Fibroblast of the conjunctiva (primary cell): Measurements from ENCODE around the gene HOXC5.

ENCODE experiments used
- DNase-seq: peaks from one replicate; pipeline ENCODE4 v3.0.0-alpha.2; 2010; ENCODE audit warnings: low read depth

HOXC5 gene

DNA sequence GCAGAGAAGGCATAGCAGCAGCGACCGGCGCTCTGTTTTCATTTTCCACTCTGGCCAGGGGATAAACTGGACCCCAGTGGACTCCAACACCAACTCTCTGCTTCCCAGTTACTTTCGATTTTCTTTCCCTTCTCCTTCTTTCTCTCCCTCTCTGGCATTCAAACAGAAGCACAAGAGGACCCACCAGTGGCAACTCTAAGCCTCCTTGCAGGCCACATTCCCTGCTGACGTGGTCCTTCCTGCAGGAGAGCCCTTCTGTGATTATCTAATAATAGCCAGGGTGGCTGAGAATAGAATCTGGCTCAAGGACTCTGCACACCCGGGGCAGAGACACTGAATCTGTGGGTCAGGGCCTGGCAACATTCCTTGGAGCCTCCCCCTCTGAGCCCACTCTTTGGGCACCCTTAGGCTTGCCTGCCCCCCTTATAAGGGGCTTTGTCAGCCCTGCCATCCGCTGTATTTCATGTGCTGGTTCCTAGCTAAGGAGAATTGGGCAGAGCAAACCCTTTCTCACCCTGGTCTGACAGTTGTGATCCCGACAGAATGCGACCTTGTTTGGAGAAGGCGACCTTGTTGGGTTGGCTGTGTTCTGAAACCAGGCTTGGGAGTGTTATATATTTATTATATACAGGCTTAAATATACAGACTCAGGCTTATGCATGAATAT lies 12.8 kb upstream of the HOXC5 start:
- DNase-seq: no peak

DNA sequence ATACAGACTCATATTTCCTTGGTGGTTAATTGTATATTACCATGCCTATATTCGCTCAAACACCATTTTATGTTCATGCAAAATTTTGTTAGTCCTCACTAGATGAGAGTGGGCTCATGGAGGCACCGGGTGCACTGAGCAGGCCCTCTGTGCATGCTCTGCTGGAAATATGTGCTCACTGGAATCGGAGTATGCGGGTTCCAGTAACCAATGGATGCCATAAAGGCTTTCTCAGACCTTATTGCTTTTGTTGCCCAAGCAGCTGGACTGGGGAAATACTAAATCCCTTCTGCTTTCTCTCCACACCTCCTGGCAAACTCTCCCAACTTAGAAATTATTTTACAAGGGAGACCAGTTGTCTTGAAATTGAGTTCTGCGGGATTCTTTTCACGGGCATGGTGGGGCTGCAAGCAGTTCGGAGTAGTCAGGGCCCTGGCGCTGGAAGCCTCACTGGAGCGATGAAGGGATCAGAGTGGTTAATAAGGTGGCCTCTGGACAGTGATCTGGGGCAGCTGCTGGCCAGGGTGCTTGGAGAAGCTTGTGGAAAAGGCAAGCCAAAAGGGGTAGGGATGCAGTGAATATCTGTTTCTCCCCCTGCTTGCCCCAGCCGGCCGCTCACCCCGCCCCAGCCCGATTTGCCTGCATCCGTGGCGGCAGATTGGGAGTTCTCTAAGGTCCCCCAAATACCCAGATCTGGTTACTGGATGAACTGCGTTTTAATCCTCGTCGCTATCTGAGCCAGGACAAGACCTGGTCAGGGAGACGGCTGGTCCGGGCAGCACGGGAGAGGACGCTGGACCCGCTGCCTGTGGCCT lies 12.1 kb upstream of the HOXC5 start:
- no peak for DNase-seq

DNA sequence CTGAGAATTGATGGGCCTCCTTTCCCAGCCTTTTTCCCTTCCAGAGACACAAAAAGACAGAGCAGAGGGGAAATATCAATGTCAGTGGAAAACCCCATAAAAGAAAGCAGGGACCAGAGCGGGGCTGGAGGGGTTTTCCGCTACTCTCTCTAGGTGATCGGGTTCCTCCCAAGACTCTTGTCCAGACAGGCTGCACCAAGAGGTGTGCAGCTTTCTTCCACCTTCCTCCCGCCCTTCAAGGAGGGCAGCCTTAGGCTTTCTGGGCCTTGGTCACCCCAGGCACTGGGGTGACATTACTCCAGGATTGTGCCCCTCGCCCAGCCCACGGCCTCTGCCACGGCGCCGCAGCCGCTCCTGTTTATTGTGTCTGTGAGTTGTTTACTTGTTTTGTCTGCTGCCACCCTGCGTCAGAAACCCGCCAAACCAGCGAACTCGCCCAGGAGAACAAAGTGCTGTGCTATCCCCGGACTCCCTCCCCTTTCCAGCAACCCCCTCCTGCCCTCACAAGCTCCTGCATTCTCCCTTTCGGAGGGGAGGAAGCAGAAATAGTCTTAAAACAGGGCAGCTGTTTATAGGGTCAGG lies 11.3 kb upstream of the HOXC5 start:
- no peak for DNase-seq

- no peak for DNase-seq
Measured at GRCh38 chr12:54022960-54023884, 9.6 kb upstream of the HOXC5 start.

DNA sequence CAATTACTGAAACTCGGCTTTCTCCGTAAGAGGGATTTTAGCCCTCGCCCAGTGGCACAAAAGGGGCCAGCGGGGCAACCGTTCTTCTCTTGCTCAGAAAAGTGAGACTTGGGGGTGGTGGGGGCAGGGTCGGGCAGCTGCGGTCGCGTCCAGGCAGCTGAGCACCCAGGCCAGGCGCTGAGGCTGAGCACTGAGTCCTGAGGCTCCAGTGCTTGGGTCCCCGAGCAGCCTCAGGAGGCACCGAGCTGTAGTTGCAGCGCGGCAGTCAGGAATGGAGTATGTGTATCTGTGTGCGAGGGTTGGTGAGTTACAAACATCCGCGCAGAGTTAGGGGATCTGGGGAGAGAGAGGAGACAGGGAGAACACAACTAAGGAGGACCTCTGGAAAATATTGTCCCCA lies 8.7 kb upstream of the HOXC5 start:
- no peak for DNase-seq

DNA sequence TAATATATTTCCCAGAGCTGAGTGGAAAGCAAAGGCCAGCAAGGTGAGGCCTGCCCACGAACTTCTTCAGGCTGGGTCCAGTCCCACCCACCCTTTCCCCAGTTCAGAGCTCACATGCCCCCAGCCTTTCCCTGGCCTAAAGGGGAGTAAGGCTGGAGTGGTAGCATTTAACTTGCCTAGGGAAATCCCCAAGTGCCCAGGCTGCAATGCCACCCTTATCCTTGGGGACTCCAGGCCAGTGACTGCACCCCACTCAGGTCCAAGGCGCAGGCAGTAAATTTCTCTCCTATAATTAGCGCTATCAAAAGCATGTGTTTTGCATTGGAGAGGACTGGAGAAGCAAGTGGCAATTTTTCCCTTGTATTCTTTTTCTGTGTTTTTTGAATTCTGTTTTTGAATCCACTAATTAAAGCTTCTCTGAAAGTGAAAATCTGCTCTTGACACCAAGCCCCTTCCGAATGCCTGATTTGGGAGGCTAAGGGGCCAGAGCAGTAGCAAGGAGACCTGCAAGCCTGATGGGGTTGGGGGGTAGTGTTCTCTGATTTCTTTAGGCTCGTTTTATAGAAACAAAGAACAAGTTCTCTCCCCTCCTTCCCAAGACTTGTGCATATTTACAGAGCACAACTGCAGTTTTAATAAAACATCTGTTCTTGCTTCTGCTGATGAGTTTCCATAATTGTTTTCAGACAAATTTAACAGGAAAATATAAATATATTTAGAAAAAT lies 8.1 kb upstream of the HOXC5 start:
- DNase-seq: no peak

GRCh38 chr12:54025499-54026405 lies 7.1 kb upstream of the HOXC5 start:
- no peak for DNase-seq

DNA sequence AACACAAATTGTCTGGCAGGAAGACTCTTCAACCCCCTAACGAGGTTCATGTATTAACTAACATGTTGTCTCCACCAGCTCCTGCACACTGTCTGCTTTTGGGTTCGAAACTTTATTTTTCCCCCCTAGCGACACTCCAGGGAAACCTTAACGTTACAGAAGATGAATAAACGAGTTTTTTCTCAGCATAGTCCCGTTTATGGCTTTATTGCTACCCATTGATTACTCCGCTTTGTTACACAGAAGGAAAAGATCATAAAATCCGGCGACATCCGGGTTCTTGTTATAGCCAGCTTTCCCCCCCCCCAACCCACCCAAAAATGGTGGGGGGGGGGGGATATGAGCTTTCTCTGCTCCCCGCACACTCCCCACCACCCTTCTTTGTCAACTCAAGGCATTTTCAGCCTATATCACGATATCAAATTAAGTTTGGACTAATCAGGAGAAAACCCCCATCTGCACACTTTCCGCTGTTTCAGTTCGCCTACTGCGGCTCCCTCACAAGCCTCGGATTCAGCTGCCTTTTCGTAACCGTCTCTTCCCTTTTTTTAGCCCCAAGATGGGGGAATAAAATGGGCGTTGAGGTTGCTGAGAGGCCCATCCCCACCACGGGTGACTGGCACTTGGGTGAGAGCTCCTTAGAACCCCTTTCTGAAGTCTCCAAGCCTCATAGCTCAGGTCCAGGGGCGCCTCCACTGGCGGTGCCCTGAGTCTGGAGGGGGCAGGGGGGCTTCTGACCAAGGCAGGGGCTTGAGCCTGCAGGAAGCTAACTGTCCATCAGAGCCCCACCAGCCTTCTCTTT lies 6.0 kb upstream of the HOXC5 start:
- DNase-seq: no peak

GRCh38 chr12:54027442-54027786 lies 5.4 kb upstream of the HOXC5 start:
- DNase-seq: no peak

- no peak for DNase-seq
Measured at GRCh38 chr12:54028314-54029201, 4.3 kb upstream of the HOXC5 start, which contains the start of gene HOXC6. HOXC6 (plus strand) TSS chr12:54028440; CDS start chr12:54028522, 82 bp downstream.

- DNase-seq: no peak
Measured at GRCh38 chr12:54029529-54030441, 3.1 kb upstream of the HOXC5 start.

GRCh38 chr12:54030442-54030801 lies 2.4 kb upstream of the HOXC5 start:
- no peak for DNase-seq

GRCh38 chr12:54030889-54031471 lies 1.9 kb upstream of the HOXC5 start:
- DNase-seq: no peak

GRCh38 chr12:54031480-54031879 lies 1.4 kb upstream of the HOXC5 start:
- DNase-seq: no peak

DNA sequence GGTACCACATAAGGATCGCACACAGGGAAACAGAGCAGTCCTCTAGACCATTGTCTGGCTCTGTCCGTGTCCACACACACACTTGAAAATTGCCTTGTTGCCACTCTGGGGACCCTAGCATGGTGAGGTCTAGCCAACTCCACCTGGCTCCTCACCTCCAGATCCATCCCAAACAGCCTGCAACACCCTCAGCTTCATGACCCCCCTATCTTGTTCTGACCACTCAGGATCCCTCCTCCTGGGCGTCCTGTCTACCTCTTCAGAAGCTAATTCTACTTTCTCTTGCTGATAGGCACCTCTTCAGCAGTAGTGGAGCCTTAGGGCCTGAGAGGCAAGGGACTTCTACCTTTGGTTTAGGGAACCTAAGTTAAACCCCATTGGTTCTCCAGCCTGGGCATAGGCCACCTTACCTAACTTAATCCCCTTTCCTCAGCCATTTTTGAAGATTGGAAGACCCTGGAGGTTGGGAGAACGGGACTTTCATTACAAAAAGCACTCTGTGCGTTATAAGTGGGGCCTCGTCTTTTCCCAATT lies 697 bp upstream of the HOXC5 start:
- no peak for DNase-seq

DNA sequence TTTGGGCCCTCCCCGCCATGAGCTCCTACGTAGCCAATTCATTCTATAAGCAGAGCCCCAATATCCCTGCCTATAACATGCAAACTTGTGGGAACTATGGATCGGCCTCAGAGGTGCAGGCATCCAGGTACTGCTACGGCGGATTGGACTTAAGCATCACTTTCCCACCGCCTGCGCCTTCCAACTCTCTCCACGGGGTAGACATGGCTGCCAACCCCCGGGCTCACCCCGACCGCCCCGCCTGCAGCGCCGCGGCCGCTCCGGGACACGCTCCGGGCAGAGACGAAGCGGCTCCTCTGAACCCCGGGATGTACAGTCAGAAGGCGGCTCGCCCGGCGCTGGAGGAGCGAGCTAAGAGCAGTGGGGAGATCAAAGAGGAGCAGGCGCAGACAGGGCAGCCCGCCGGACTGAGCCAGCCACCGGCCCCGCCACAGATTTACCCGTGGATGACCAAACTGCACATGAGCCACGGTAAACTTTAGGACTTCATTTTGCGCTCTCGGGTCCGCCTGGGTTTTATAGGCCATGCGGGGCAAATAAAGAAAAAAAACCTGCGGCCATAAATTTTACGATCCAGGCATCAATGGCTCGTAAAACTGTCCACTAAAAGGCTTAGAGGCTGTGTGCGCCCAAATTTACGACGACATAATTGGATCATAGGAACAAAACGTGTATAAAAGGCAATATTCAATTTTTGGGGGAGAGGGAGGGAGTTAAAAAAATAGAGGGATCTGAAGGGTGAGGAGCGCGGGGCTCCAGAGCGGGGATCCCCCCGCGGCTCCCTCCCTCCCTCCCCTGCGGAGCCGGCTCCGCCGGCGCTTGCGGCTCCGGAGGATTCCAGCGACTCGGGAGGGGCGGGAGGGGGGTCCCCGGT lies 493 bp downstream of the HOXC5 start:
- DNase-seq: no peak
